Neural cell (in vitro differentiated cells): ENCODE data around the gene FZD7. TPM values are rescaled to one million over a fixed set of nuclear protein-coding genes. Genes with fewer than 3 reads are reported as not detected.

Experiments used
- H2AFZ ChIP-seq: fragments of 200-600, 300-800 bp; sonication (generic), shearing (Covaris generic); 2 replicates; pipeline ENCODE4 v1.6.0; 2014; ENCODE audit warnings: low read depth, mild to moderate bottlenecking, antibody characterized with exemption, low read length, moderate library complexity
- H3F3A ChIP-seq: fragments of 200-600 bp; shearing (Covaris generic); 2 replicates; pipeline ENCODE4 v1.6.1; 2016; ENCODE audit warnings: mild to moderate bottlenecking, moderate library complexity, mixed read lengths, antibody characterized with exemption, low read length; ENCODE audit not compliant: insufficient read depth, poor library complexity, severe bottlenecking
- H3K27ac ChIP-seq: fragments of 200-600, 300-800 bp; sonication (generic), shearing (Covaris generic); 2 replicates; pipeline ENCODE4 v1.5.1; 2014; ENCODE audit warnings: mild to moderate bottlenecking, low read length, moderate library complexity
- H3K27me3 ChIP-seq: fragments of 300-800, 200-600 bp; sonication (generic), shearing (Covaris generic); 2 replicates; pipeline ENCODE4 v1.6.0; 2014; ENCODE audit warnings: mild to moderate bottlenecking, low read depth, low read length, moderate library complexity; ENCODE audit not compliant: insufficient read depth
- H3K36me3 ChIP-seq: fragments of 300-800, 200-600 bp; sonication (generic), shearing (Covaris generic); 2 replicates; pipeline ENCODE4 v1.5.1; 2014; ENCODE audit warnings: mild to moderate bottlenecking, antibody characterized with exemption, low read length, moderate library complexity; ENCODE audit not compliant: insufficient read depth
- H3K4me2 ChIP-seq: fragments of 300-800, 200-600 bp; sonication (generic), shearing (Covaris generic); 2 replicates; pipeline ENCODE4 v1.6.0; 2014; ENCODE audit warnings: mild to moderate bottlenecking, low read length
- H3K4me3 ChIP-seq: fragments of 300-800, 200-600 bp; sonication (generic), shearing (Covaris generic); 2 replicates; pipeline ENCODE4 v1.5.1; 2014; ENCODE audit warnings: mild to moderate bottlenecking, low read length, moderate library complexity
- H3K79me2 ChIP-seq: fragments of 200-600 bp; shearing (Covaris generic); replicated peaks from 2 replicates; pipeline ENCODE4 v1.6.0; 2014; ENCODE audit warnings: mild to moderate bottlenecking, low read length, moderate library complexity; ENCODE audit not compliant: insufficient read depth
- H3K9ac ChIP-seq: fragments of 300-800, 200-600 bp; sonication (generic), shearing (Covaris generic); 2 replicates; pipeline ENCODE4 v1.6.1; 2016; ENCODE audit warnings: mild to moderate bottlenecking, low read length, mixed read lengths
- H3K9me2 ChIP-seq: fragments of 200-600 bp; shearing (Covaris generic); 2 replicates; pipeline ENCODE4 v1.6.1; 2016; ENCODE audit warnings: mild to moderate bottlenecking, low read length, mixed read lengths; ENCODE audit not compliant: insufficient read depth
- H3K9me3 ChIP-seq: fragments of 200-600, 300-800 bp; sonication (generic), shearing (Covaris generic); 2 replicates; pipeline ENCODE4 v1.6.1; 2016; ENCODE audit warnings: mild to moderate bottlenecking, mixed run types, low read length, moderate library complexity, mixed read lengths
- H4K20me1 ChIP-seq: fragments of 200-600 bp; shearing (Covaris generic); 2 replicates; pipeline ENCODE4 v1.6.1; 2016; ENCODE audit warnings: mild to moderate bottlenecking, mixed run types; ENCODE audit not compliant: insufficient read depth
- EP300 ChIP-seq: fragments of 450-650 bp; conservative IDR thresholded peaks from 2 replicates; pipeline ENCODE4 v1.6.1; 2014; ENCODE audit warnings: antibody characterized with exemption, mild to moderate bottlenecking, moderate library complexity; ENCODE audit not compliant: poor library complexity, severe bottlenecking
- EZH2 ChIP-seq: fragments of 200-600, 300-800 bp; shearing (Covaris generic), sonication (generic); IDR thresholded peaks from 2 replicates; pipeline ENCODE4 v1.6.1; 2014; ENCODE audit warnings: antibody characterized with exemption, low read length, borderline replicate concordance, mild to moderate bottlenecking; ENCODE audit not compliant: insufficient read depth, poor library complexity, severe bottlenecking
- MXI1 ChIP-seq: fragments of 450-650 bp; conservative IDR thresholded peaks from 2 replicates; pipeline ENCODE4 v1.6.1; 2014; ENCODE audit warnings: antibody characterized with exemption, mild to moderate bottlenecking; ENCODE audit not compliant: poor library complexity, severe bottlenecking
- POLR2AphosphoS5 ChIP-seq: IDR thresholded peaks from 2 replicates; pipeline ENCODE4 v1.6.1; 2012
- RAD21 ChIP-seq: fragments of 450-650 bp; conservative IDR thresholded peaks from 2 replicates; pipeline ENCODE4 v1.6.1; 2014; ENCODE audit warnings: antibody characterized with exemption, mild to moderate bottlenecking, moderate library complexity
- SMC3 ChIP-seq: fragments of 450-650 bp; conservative IDR thresholded peaks from 2 replicates; pipeline ENCODE4 v1.6.1; 2014; ENCODE audit warnings: antibody characterized with exemption, mild to moderate bottlenecking, moderate library complexity; ENCODE audit not compliant: poor library complexity
- TAF1 ChIP-seq: IDR thresholded peaks from 2 replicates; pipeline ENCODE4 v1.6.1; 2012; ENCODE audit warnings: low read depth
- polyA plus RNA-seq: library from polyadenylated mRNA; depleted of rRNA; stranded (reverse); fragments of >200 nt; gene quantifications from 2 replicates; pipeline ENCODE4 v1.2.3, GENCODE V29; 2014
- TF ChIP-seq, protein P1 (sequence below): fragments of 450-650 bp; IDR thresholded peaks from 2 replicates; pipeline ENCODE4 v1.5.1; 2014; ENCODE audit warnings: antibody characterized with exemption, mild to moderate bottlenecking, moderate library complexity; ENCODE audit not compliant: poor library complexity, severe bottlenecking
- TF ChIP-seq, protein P2 (sequence below): IDR thresholded peaks from 2 replicates; pipeline ENCODE4 v1.6.1; 2012; ENCODE audit warnings: borderline replicate concordance

The FZD7 gene
- polyA plus RNA-seq, 1 donor from 2014 or later = 1.8 TPM

DNA sequence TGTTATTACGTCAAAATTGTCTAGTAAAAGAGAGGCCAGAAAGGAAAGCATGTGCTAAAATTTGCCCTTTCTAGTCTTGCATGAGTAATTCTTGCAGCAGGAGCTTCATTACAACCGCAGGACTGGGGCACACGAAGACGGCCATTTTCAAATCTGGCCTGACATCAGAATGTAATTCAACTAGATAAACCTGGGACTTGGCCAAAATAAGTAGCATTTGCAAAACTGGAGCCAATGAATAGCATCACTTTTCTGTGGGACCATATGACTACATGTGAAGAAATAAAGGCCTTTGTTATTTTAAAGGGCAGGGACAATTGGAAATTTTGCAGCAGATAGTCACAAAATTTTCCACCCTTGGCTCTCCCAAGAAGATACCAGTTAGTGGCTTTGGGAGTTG, 3.0 kb upstream of the FZD7 start:
- Histone ChIP-seq H3K36me3 (no peaks in the 10 kb centered on the region), H3K27ac (no peak overlapping the region), H4K20me1 (no peaks in the 10 kb centered on the region), H3K79me2 (no peaks in the 10 kb centered on the region), H3K4me2 (no peak overlapping the region), H3K9me3 (no peaks in the 10 kb centered on the region), H3K9ac (no peak overlapping the region), H2AFZ (no peak overlapping the region), H3K27me3 (peaks cover 41% of the 10 kb centered on the region), H3F3A (no peaks in the 10 kb centered on the region), H3K4me3 (no peak overlapping the region), H3K9me2 (no peaks in the 10 kb centered on the region)
- TF ChIP-seq TAF1 = no peak
- no peak for TF ChIP-seq POLR2AphosphoS5
- TF ChIP-seq RAD21 = no peak
- TF ChIP-seq, protein P1, sequence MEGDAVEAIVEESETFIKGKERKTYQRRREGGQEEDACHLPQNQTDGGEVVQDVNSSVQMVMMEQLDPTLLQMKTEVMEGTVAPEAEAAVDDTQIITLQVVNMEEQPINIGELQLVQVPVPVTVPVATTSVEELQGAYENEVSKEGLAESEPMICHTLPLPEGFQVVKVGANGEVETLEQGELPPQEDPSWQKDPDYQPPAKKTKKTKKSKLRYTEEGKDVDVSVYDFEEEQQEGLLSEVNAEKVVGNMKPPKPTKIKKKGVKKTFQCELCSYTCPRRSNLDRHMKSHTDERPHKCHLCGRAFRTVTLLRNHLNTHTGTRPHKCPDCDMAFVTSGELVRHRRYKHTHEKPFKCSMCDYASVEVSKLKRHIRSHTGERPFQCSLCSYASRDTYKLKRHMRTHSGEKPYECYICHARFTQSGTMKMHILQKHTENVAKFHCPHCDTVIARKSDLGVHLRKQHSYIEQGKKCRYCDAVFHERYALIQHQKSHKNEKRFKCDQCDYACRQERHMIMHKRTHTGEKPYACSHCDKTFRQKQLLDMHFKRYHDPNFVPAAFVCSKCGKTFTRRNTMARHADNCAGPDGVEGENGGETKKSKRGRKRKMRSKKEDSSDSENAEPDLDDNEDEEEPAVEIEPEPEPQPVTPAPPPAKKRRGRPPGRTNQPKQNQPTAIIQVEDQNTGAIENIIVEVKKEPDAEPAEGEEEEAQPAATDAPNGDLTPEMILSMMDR = no peak
- TF ChIP-seq, protein P2, sequence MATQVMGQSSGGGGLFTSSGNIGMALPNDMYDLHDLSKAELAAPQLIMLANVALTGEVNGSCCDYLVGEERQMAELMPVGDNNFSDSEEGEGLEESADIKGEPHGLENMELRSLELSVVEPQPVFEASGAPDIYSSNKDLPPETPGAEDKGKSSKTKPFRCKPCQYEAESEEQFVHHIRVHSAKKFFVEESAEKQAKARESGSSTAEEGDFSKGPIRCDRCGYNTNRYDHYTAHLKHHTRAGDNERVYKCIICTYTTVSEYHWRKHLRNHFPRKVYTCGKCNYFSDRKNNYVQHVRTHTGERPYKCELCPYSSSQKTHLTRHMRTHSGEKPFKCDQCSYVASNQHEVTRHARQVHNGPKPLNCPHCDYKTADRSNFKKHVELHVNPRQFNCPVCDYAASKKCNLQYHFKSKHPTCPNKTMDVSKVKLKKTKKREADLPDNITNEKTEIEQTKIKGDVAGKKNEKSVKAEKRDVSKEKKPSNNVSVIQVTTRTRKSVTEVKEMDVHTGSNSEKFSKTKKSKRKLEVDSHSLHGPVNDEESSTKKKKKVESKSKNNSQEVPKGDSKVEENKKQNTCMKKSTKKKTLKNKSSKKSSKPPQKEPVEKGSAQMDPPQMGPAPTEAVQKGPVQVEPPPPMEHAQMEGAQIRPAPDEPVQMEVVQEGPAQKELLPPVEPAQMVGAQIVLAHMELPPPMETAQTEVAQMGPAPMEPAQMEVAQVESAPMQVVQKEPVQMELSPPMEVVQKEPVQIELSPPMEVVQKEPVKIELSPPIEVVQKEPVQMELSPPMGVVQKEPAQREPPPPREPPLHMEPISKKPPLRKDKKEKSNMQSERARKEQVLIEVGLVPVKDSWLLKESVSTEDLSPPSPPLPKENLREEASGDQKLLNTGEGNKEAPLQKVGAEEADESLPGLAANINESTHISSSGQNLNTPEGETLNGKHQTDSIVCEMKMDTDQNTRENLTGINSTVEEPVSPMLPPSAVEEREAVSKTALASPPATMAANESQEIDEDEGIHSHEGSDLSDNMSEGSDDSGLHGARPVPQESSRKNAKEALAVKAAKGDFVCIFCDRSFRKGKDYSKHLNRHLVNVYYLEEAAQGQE = no peak
- TF ChIP-seq SMC3 = no peak
- no peak for TF ChIP-seq MXI1
- no peak for TF ChIP-seq EZH2
- no peak for TF ChIP-seq EP300

DNA sequence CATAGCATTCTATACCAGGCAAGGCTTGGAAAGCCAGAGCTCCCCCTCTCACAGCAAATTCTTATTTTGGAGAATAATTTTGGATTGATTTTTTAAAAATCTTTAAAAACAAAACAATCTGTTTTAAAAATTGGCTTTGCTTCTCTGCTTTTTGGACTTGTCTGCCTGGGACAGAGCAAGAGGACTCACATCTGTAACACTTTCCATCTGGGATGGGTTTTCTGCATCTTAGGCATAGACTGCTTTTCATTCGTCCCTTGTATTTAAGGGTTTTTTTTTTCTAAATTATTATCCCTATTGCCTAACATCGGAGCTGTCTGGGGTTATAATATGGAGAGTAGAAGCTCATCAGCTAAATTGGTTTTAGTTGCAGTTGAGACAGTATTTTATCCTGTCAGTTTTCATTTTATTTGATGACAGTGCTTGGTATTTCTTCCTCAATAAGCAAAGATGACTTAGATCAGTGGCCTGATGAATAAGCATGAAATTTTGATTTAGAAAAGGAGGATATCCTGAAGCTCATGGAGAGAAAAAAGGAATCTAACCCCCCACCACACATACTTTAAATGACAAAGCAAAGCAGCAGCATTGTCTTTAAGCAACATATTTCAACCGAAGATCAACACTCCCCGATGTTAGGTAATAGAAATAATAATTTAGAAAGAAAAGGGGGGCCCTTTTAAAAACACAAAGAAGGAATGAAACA, 2.3 kb upstream of the FZD7 start:
- H3K9me3 ChIP-seq = no peaks in the 10 kb centered on the region
- H2AFZ ChIP-seq = no peak overlapping the region
- H4K20me1 ChIP-seq = no peaks in the 10 kb centered on the region
- no peak overlapping the region for H3K9ac ChIP-seq
- H3K79me2 ChIP-seq = no peaks in the 10 kb centered on the region
- TF ChIP-seq, protein P1 = no peak
- TF ChIP-seq POLR2AphosphoS5 (no peak), MXI1 (no peak), EZH2 (no peak), RAD21 (no peak), SMC3 (no peak), TAF1 (no peak), EP300 (no peak)
- TF ChIP-seq, protein P2 = no peak
- H3K4me2 ChIP-seq = no peak overlapping the region
- H3K27ac ChIP-seq = no peak overlapping the region
- H3K4me3 ChIP-seq = no peak overlapping the region
- H3F3A ChIP-seq = no peaks in the 10 kb centered on the region
- peaks cover 48% of the 10 kb centered on the region for H3K27me3 ChIP-seq
- no peaks in the 10 kb centered on the region for H3K9me2 ChIP-seq
- H3K36me3 ChIP-seq = no peaks in the 10 kb centered on the region
